ENCODE data around the gene MRPL52. TPM values are rescaled to one million over a fixed set of nuclear protein-coding genes. Genes with fewer than 3 reads are reported as not detected.

Gene MRPL52
- total and polyA plus RNA-seq, 2 of the 13 experiments (the other 11 are each of a cell fraction or from before 2014, with no cell fraction given) = 118 to 329 TPM

- peak; percentile 98 for TF ChIP-seq THAP7 (CRISPR knock-in tag; IDR thresholded peaks at IDR 0.05)
- TF ChIP-seq ZNF160 (CRISPR knock-in tag; IDR thresholded peaks at IDR 0.05) = peak; percentile 79; the same call in 1 of the 2 replicates
- TF ChIP-seq RFX5 (IDR thresholded peaks at IDR 0.05; ENCODE audit: low read depth, low read length) = no peak
- TF ChIP-seq CCAR2 (optimal IDR thresholded peaks at IDR 0.05; ENCODE audit: low read depth, low read length) = peak; percentile 86
- no peak for TF ChIP-seq EZH2 (conservative IDR thresholded peaks at IDR 0.05; ENCODE audit: low read depth, low read length)
- 0 out of 2 replicates have a peak, but pooled peaks have one; percentile 89 for TF ChIP-seq ZNF331 (CRISPR knock-in tag; IDR thresholded peaks at IDR 0.05)
- TF ChIP-seq KDM2A (CRISPR knock-in tag; IDR thresholded peaks at IDR 0.05; ENCODE audit: borderline replicate concordance, low read depth) = peak; percentile 97
- no peak for TF ChIP-seq MBD4 (IDR thresholded peaks at IDR 0.05; ENCODE audit: borderline replicate concordance, low read length)
- TF ChIP-seq ZNF484 (CRISPR knock-in tag; IDR thresholded peaks at IDR 0.05; ENCODE audit: borderline replicate concordance, low read depth) = peak; percentile 66; the same call in 1 of the 2 replicates
- TF ChIP-seq NFIC (IDR thresholded peaks at IDR 0.05; ENCODE audit: low read length) = no peak
- peak; percentile 91 for TF ChIP-seq BORCS8-MEF2B (CRISPR knock-in tag; IDR thresholded peaks at IDR 0.05)
- peak; percentile 76; the same call in 1 of the 2 replicates for TF ChIP-seq ZNF784 (CRISPR knock-in tag; IDR thresholded peaks at IDR 0.05; ENCODE audit: borderline replicate concordance)
- peak; percentile 97 for TF ChIP-seq SMC3 (IDR thresholded peaks at IDR 0.05; ENCODE audit: low read length)
- 0 out of 2 replicates have a peak, but pooled peaks have one; percentile 15 for TF ChIP-seq MED13 (CRISPR knock-in tag; IDR thresholded peaks at IDR 0.05)
- TF ChIP-seq ZFP41 (CRISPR knock-in tag; IDR thresholded peaks at IDR 0.05; ENCODE audit: borderline replicate concordance) = 0 out of 2 replicates have a peak, but pooled peaks have one; percentile 4
- TF ChIP-seq ZNF441 (CRISPR knock-in tag; IDR thresholded peaks at IDR 0.05; ENCODE audit: borderline replicate concordance) = peak; percentile 93; the same call in 1 of the 2 replicates
- peak; percentile 83; the same call in 1 of the 2 replicates for TF ChIP-seq ZMYM3 (CRISPR knock-in tag; IDR thresholded peaks at IDR 0.05)
- TF ChIP-seq SALL2 (CRISPR knock-in tag; IDR thresholded peaks at IDR 0.05) = no peak
- no peak for TF ChIP-seq NCOA5 (CRISPR knock-in tag; IDR thresholded peaks at IDR 0.05)
- TF ChIP-seq STAG1 (CRISPR knock-in tag; IDR thresholded peaks at IDR 0.05) = peak; percentile 100
- peak; percentile 97 for TF ChIP-seq GLI4 (CRISPR knock-in tag; IDR thresholded peaks at IDR 0.05; ENCODE audit: borderline replicate concordance)
- peak; percentile 29 for TF ChIP-seq TFE3 (CRISPR knock-in tag; IDR thresholded peaks at IDR 0.05)
- no peak for TF ChIP-seq SP1 (IDR thresholded peaks at IDR 0.05)
- TF ChIP-seq SP1 (CRISPR knock-in tag; IDR thresholded peaks at IDR 0.05) = peak; percentile 39; the same call in 1 of the 2 replicates
- no peak for TF ChIP-seq RBAK (CRISPR knock-in tag; IDR thresholded peaks at IDR 0.05)
- peak; percentile 86 for TF ChIP-seq DMAP1 (CRISPR knock-in tag; IDR thresholded peaks at IDR 0.05)
- TF ChIP-seq RXRB (CRISPR knock-in tag; IDR thresholded peaks at IDR 0.05; ENCODE audit: borderline replicate concordance) = peak; percentile 70; the same call in 1 of the 2 replicates
- TF ChIP-seq ATF7 (IDR thresholded peaks at IDR 0.05) = no peak
- peak; percentile 89; the same call in 1 of the 2 replicates for TF ChIP-seq ATF7 (CRISPR knock-in tag; IDR thresholded peaks at IDR 0.05)
- peak; percentile 84 for TF ChIP-seq ZNF124 (CRISPR knock-in tag; IDR thresholded peaks at IDR 0.05)
- TF ChIP-seq ZBTB1 (CRISPR knock-in tag; IDR thresholded peaks at IDR 0.05; ENCODE audit: borderline replicate concordance) = no peak
Measured at GRCh38 chr14:22852940-22853767, 23.5 kb downstream of the MRPL52 start (continued).

All from HepG2 (cell line).